ENCODE data around the gene LSAMP. TPM values are rescaled to one million over a fixed set of nuclear protein-coding genes. Genes with fewer than 3 reads are reported as not detected.

LSAMP gene
- total and polyA plus RNA-seq, 5 donors from 2014 or later, result not detected

- no peaks in the 10 kb centered on the region for H3K27me3 Mint-ChIP-seq
- DNase-seq, result no peak
- no peaks in the 10 kb centered on the region for H3K4me1 Mint-ChIP-seq
- H3K4me1 ChIP-seq (ENCODE audit: control insufficient read depth, insufficient read depth, low read length, poor library complexity, severe bottlenecking), result no peaks in the 10 kb centered on the region
- H3K27ac Mint-ChIP-seq, result no peak overlapping the region
- H3K36me3 Mint-ChIP-seq, result no peaks in the 10 kb centered on the region
- H3K9me3 ChIP-seq (ENCODE audit: control insufficient read depth in 2 of 2, low read length in 2 of 2), result peaks cover 0 to 2% of the 10 kb centered on the region in 2 experiments
- H3K4me3 Mint-ChIP-seq, result no peak overlapping the region
- H3K27ac ChIP-seq (ENCODE audit: insufficient read depth, low read length, poor library complexity, severe bottlenecking), result no peak overlapping the region
- H3K9me3 Mint-ChIP-seq, result peaks cover 0 to 13% (median 2%) of the 10 kb centered on the region in 7 donors
- no peaks in the 10 kb centered on the region for H3K27me3 ChIP-seq (ENCODE audit: control insufficient read depth, insufficient read depth, low read length)
- no peak overlapping the region for H3K4me3 ChIP-seq (ENCODE audit: low read depth, low read length)
- no peaks in the 10 kb centered on the region for H3K36me3 ChIP-seq (ENCODE audit: control insufficient read depth, insufficient read depth, low read length)
- ATAC-seq (ENCODE audit: low read depth in 2 of 2), result no peak
Measured at GRCh38 chr3:116444115-116444747, 1.1 kb downstream of the LSAMP start.

DNA sequence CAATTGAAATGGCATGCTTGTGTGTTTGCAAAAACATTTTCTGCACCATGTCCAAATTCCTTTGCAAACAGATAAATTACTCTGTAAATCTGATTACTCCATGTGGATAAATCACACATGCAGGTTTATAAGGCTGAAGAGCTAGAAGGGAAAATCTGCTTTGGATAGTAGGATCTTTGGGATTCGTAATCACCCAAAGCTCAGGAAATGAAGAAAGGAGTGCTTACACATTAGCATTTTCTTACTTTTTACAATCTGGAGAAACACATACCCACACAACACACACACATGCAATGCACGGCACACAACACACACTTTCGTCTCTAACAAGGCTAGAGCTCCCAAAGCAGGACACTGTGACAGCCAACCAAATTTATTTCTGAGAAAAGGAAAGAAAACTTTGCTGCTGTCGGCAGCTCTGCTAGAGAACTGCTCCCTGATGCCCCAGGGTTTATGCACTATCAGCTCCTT is 2.1 kb downstream of the LSAMP start:
- Histone ChIP-seq H3K4me1 (ENCODE audit: control insufficient read depth, insufficient read depth, low read length, poor library complexity, severe bottlenecking) (no peaks in the 10 kb centered on the region), H3K9me3 (ENCODE audit: control insufficient read depth in 2 of 2, low read length in 2 of 2) (peaks cover 0 to 2% of the 10 kb centered on the region in 2 experiments), H3K4me3 (ENCODE audit: low read depth, low read length) (no peak overlapping the region), H3K27ac (ENCODE audit: insufficient read depth, low read length, poor library complexity, severe bottlenecking) (no peak overlapping the region), H3K36me3 (ENCODE audit: control insufficient read depth, insufficient read depth, low read length) (no peaks in the 10 kb centered on the region), H3K27me3 (ENCODE audit: control insufficient read depth, insufficient read depth, low read length) (no peaks in the 10 kb centered on the region)
- Mint-ChIP-seq H3K4me1 (no peaks in the 10 kb centered on the region), H3K27ac (no peak overlapping the region), H3K4me3 (no peak overlapping the region), H3K27me3 (no peaks in the 10 kb centered on the region), H3K9me3 (peaks cover 0 to 12% (median 2%) of the 10 kb centered on the region in 7 donors), H3K36me3 (no peaks in the 10 kb centered on the region)
- no peak for ATAC-seq (ENCODE audit: low read depth in 2 of 2)
- no peak for DNase-seq

DNA sequence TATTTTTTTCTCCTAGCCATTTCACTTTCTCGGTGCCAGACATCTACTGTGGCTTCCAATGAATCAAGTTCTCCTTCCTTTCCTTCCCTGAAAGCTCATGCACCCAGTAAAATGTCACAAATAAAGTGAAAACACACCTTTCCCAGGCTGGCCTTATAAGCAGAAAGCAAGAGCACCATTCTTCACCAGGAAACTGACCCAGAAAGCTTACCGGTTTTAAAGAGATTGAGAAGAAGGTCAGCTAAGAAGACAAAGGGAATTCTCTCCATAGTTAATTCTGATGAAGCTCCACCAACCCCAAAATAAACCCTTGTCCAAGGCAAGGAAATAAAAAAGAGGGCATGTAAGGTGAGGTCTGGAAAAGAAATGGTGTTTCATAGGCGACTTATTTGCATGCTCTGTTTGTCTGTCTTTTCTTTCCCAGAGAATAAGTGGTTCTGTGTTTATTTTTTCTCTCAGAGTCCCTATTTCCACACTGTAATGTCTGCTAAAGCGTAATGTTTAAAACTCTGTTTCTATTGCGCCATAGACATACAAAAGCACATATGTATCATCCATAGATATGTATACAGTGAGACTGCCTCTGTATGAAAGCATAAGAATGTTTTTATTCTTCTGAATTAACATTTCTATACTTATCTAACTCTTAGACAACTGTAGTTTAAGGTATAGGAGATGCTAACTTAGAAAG is 2.8 kb downstream of the LSAMP start:
- no peak overlapping the region for H3K4me3 Mint-ChIP-seq
- no peaks in the 10 kb centered on the region for H3K36me3 Mint-ChIP-seq
- Histone ChIP-seq H3K9me3 (ENCODE audit: control insufficient read depth in 2 of 2, low read length in 2 of 2) (peaks cover 0 to 2% of the 10 kb centered on the region in 2 experiments), H3K36me3 (ENCODE audit: control insufficient read depth, insufficient read depth, low read length) (no peaks in the 10 kb centered on the region), H3K27ac (ENCODE audit: insufficient read depth, low read length, poor library complexity, severe bottlenecking) (no peak overlapping the region), H3K27me3 (ENCODE audit: control insufficient read depth, insufficient read depth, low read length) (no peaks in the 10 kb centered on the region), H3K4me3 (ENCODE audit: low read depth, low read length) (no peak overlapping the region), H3K4me1 (ENCODE audit: control insufficient read depth, insufficient read depth, low read length, poor library complexity, severe bottlenecking) (no peaks in the 10 kb centered on the region)
- DNase-seq, result no peak
- no peaks in the 10 kb centered on the region for H3K27me3 Mint-ChIP-seq
- H3K27ac Mint-ChIP-seq, result no peak overlapping the region
- peaks cover 0 to 8% (median 2%) of the 10 kb centered on the region in 7 donors for H3K9me3 Mint-ChIP-seq
- no peak for ATAC-seq (ENCODE audit: low read depth in 2 of 2)
- no peaks in the 10 kb centered on the region for H3K4me1 Mint-ChIP-seq

- no peak for ATAC-seq (ENCODE audit: low read depth in 2 of 2)
Measured at GRCh38 chr3:116441652-116442051, 3.6 kb downstream of the LSAMP start.

DNA sequence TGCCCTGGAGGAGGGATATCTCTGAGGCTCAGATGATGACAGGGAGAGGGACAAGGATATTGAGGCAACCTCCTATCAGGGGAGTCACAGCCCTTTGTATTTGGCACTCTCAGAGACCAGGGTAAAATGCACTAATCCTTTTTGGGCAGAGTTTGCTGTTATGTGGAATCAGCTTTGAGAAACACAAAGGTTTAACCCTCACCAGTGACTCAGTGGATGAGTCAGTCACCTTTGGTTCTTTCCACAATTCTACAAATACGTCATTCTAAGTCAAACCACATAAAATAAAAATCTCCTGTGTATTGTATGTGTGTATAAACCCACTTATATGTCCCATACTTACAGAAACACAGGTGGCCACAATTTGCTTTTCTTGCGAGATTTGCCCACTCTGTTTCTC is 5.1 kb downstream of the LSAMP start:
- Histone ChIP-seq H3K9me3 (ENCODE audit: control insufficient read depth in 2 of 2, low read length in 2 of 2) (peaks cover 0 to 2% of the 10 kb centered on the region in 2 experiments), H3K27me3 (ENCODE audit: control insufficient read depth, insufficient read depth, low read length) (no peaks in the 10 kb centered on the region), H3K27ac (ENCODE audit: insufficient read depth, low read length, poor library complexity, severe bottlenecking) (no peak overlapping the region), H3K36me3 (ENCODE audit: control insufficient read depth, insufficient read depth, low read length) (no peaks in the 10 kb centered on the region), H3K4me1 (ENCODE audit: control insufficient read depth, insufficient read depth, low read length, poor library complexity, severe bottlenecking) (no peaks in the 10 kb centered on the region), H3K4me3 (ENCODE audit: low read depth, low read length) (no peak overlapping the region)
- no peak overlapping the region for H3K27ac Mint-ChIP-seq
- no peaks in the 10 kb centered on the region for H3K4me1 Mint-ChIP-seq
- no peaks in the 10 kb centered on the region for H3K27me3 Mint-ChIP-seq
- peaks cover 0 to 9% (median 1%) of the 10 kb centered on the region in 7 donors for H3K9me3 Mint-ChIP-seq
- ATAC-seq (ENCODE audit: low read depth in 2 of 2) (no peak), DNase-seq (no peak)
- H3K4me3 Mint-ChIP-seq, result no peak overlapping the region
- no peaks in the 10 kb centered on the region for H3K36me3 Mint-ChIP-seq

More at GRCh38 chr3:116441652-116442051, 3.6 kb downstream of the LSAMP start:
- Mint-ChIP-seq H3K4me1 (no peaks in the 10 kb centered on the region), H3K36me3 (no peaks in the 10 kb centered on the region), H3K4me3 (no peak overlapping the region), H3K27me3 (no peaks in the 10 kb centered on the region), H3K9me3 (peaks cover 0 to 5% (median 2%) of the 10 kb centered on the region in 7 donors), H3K27ac (no peak overlapping the region)
- Histone ChIP-seq H3K36me3 (ENCODE audit: control insufficient read depth, insufficient read depth, low read length) (no peaks in the 10 kb centered on the region), H3K9me3 (ENCODE audit: control insufficient read depth in 2 of 2, low read length in 2 of 2) (peaks cover 0 to 2% of the 10 kb centered on the region in 2 experiments), H3K27ac (ENCODE audit: insufficient read depth, low read length, poor library complexity, severe bottlenecking) (no peak overlapping the region), H3K4me3 (ENCODE audit: low read depth, low read length) (no peak overlapping the region), H3K27me3 (ENCODE audit: control insufficient read depth, insufficient read depth, low read length) (no peaks in the 10 kb centered on the region), H3K4me1 (ENCODE audit: control insufficient read depth, insufficient read depth, low read length, poor library complexity, severe bottlenecking) (no peaks in the 10 kb centered on the region)
- no peak for DNase-seq

DNA sequence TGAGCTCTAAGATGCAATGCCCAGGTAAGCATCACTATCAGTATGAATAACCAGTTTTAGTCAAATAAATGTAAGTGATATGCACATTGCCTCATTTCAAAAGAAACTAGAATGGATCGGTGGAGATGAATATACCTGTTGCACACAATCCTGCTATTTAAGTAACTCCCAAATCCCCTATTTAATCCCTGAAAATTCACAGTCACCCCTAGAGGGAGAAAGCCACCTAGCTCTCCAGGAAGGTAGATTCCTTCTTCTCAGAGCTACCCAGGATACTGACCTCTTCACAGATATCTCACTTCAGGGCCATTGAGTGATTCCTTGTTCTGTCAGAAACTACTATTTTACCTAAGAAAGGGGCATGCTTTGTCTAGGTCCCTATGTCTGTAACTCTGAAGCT is 11.7 kb downstream of the LSAMP start:
- H3K27ac ChIP-seq (ENCODE audit: insufficient read depth, low read length, poor library complexity, severe bottlenecking), result no peak overlapping the region
- Mint-ChIP-seq H3K27ac (no peak overlapping the region), H3K4me3 (no peak overlapping the region), H3K9me3 (peaks cover 0 to 8% (median 4%) of the 10 kb centered on the region in 7 donors), H3K36me3 (no peaks in the 10 kb centered on the region), H3K27me3 (no peaks in the 10 kb centered on the region), H3K4me1 (no peaks in the 10 kb centered on the region)
- no peak overlapping the region for H3K4me3 ChIP-seq (ENCODE audit: low read depth, low read length)
- no peaks in the 10 kb centered on the region for H3K27me3 ChIP-seq (ENCODE audit: control insufficient read depth, insufficient read depth, low read length)
- no peaks in the 10 kb centered on the region for H3K4me1 ChIP-seq (ENCODE audit: control insufficient read depth, insufficient read depth, low read length, poor library complexity, severe bottlenecking)
- no peaks in the 10 kb centered on the region for H3K36me3 ChIP-seq (ENCODE audit: control insufficient read depth, insufficient read depth, low read length)
- DNase-seq (no peak), ATAC-seq (ENCODE audit: low read depth in 2 of 2) (no peak)
- no peaks in the 10 kb centered on the region for H3K9me3 ChIP-seq (ENCODE audit: control insufficient read depth in 2 of 2, low read length in 2 of 2)

DNA sequence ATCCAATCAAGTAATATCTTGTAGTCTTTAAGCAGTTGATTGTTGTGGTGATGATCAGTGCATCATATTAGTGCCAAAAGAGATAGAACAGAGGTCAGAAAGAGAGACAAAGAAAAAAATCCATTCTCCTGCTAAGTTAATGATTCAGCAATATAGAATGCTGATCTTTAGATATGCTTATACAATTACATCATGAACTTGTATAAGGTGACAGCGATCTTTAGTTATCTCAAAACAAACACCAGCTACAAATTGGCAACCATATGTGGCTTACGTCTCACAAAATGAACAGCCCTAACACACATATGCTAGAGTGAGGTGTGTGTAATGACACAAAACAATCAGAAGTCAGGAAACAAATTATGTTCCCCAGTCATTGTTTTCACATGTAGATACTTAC is 12.5 kb downstream of the LSAMP start:
- Histone ChIP-seq H3K27ac (ENCODE audit: insufficient read depth, low read length, poor library complexity, severe bottlenecking) (no peak overlapping the region), H3K9me3 (ENCODE audit: control insufficient read depth in 2 of 2, low read length in 2 of 2) (no peaks in the 10 kb centered on the region), H3K27me3 (ENCODE audit: control insufficient read depth, insufficient read depth, low read length) (no peaks in the 10 kb centered on the region), H3K4me3 (ENCODE audit: low read depth, low read length) (no peak overlapping the region), H3K36me3 (ENCODE audit: control insufficient read depth, insufficient read depth, low read length) (no peaks in the 10 kb centered on the region), H3K4me1 (ENCODE audit: control insufficient read depth, insufficient read depth, low read length, poor library complexity, severe bottlenecking) (no peaks in the 10 kb centered on the region)
- H3K36me3 Mint-ChIP-seq, result no peaks in the 10 kb centered on the region
- H3K4me3 Mint-ChIP-seq, result no peak overlapping the region
- ATAC-seq (ENCODE audit: low read depth in 2 of 2), result no peak
- H3K4me1 Mint-ChIP-seq, result no peaks in the 10 kb centered on the region
- H3K9me3 Mint-ChIP-seq, result peaks cover 0 to 8% (median 4%) of the 10 kb centered on the region in 7 donors
- no peak for DNase-seq
- H3K27me3 Mint-ChIP-seq, result no peaks in the 10 kb centered on the region
- H3K27ac Mint-ChIP-seq, result no peak overlapping the region
